HCT116 (cell line): ENCODE measurements around the gene PXK. TPM values are rescaled to one million over a fixed set of nuclear protein-coding genes. Genes with fewer than 3 reads are reported as not detected.

Experiments
- ATAC-seq: fragments of 200-7000 bp; cut with Tn5 transposase; 2 replicates; pipeline ENCODE4 v1.9.1; 2020; ENCODE audit warnings: mild to moderate bottlenecking, moderate library complexity
- BruUV-seq: library from RNA; stranded (reverse); fragments of 400-500 nt; replicated peaks from 2 replicates; lab custom pipeline; 2021; lab: Mats Ljungman, UMichigan
- CTCF ChIA-PET: fragments of 300-600 bp; sonication (Branson Sonifier 250); formaldehyde crosslinking; loops from one replicate; lab custom pipeline; 2021; ENCODE audit warnings: antibody characterized with exemption; lab: Charles Lee
- POLR2A ChIA-PET: fragments of 300-600, 350-600 bp; sonication (Branson Sonifier 250); formaldehyde crosslinking; loops from one replicate; lab custom pipeline; 2021; ENCODE audit warnings: antibody characterized with exemption; lab: Charles Lee
- RAD21 ChIA-PET, 2 experiments: fragments of 300-600 bp; sonication (Branson Sonifier 250); formaldehyde crosslinking; loops; one replicate each; lab custom pipeline; 2023; ENCODE audit warnings: low total read pairs in 2 of 2; ENCODE audit not compliant: uncharacterized antibody in 2 of 2, unreplicated experiment in 2 of 2, low non-redundant PET in 1 of 2; lab: Charles Lee
- DNase-seq: peaks from one replicate; pipeline ENCODE4 v3.0.0-alpha.2; 2010; ENCODE audit warnings: low read depth, low spot score
- H2AFZ ChIP-seq: fragments of 200-600 bp; shearing (Covaris generic), sonication (generic); 2 replicates; pipeline ENCODE4 v1.6.1; 2017; ENCODE audit warnings: low read depth, mixed run types, mixed read lengths, antibody characterized with exemption, low read length; ENCODE audit not compliant: poor library complexity, severe bottlenecking
- H3K27ac ChIP-seq: 2 replicates; pipeline ENCODE4 v1.5.1; 2012; ENCODE audit warnings: low read depth, low read length
- H3K27me3 ChIP-seq: fragments of 200-600 bp; sonication (generic); 2 replicates; pipeline ENCODE4 v1.6.1; 2016; ENCODE audit warnings: mixed run types, low read length, mixed read lengths; ENCODE audit not compliant: insufficient read depth
- H3K36me3 ChIP-seq, 2 experiments: fragments of 200-500 bp in 1 of 2; fragments of 200-600 bp in 1 of 2; sonication (Bioruptor generic) in 1 of 2; sonication (generic) in 1 of 2; 2 replicates each; pipeline versions ENCODE4 v1.5.1 to v1.6.1; 2014 to 2016; ENCODE audit warnings: low read length in 2 of 2, inconsistent platforms in 1 of 2, mixed read lengths in 1 of 2, mixed run types in 1 of 2; ENCODE audit not compliant: insufficient read depth in 2 of 2, control insufficient read depth in 1 of 2
- H3K4me1 ChIP-seq, 2 experiments: fragments of 200-600 bp in 1 of 2; sonication (generic) in 1 of 2; 2 replicates each; pipeline versions ENCODE4 v1.5.1 to v1.6.1; 2012 to 2017; ENCODE audit warnings: low read length in 2 of 2, inconsistent platforms in 1 of 2, mild to moderate bottlenecking in 1 of 2, mixed read lengths in 1 of 2, mixed run types in 1 of 2, moderate library complexity in 1 of 2; ENCODE audit not compliant: insufficient read depth in 2 of 2, control insufficient read depth in 1 of 2
- H3K4me2 ChIP-seq: fragments of 200-600 bp; sonication (generic); 2 replicates; pipeline ENCODE4 v1.6.1; 2017; ENCODE audit warnings: mixed run types, low read length, mixed read lengths
- H3K4me3 ChIP-seq, 2 experiments: fragments of 200-600 bp in 1 of 2; sonication (generic) in 1 of 2; replicated peaks in 1 of 2; 2 replicates each; pipeline ENCODE4 v1.5.1; 2011 to 2016; ENCODE audit warnings: low read length in 2 of 2, control low read depth in 1 of 2, low read depth in 1 of 2, mild to moderate bottlenecking in 1 of 2, mixed read lengths in 1 of 2, mixed run types in 1 of 2
- H3K79me2 ChIP-seq: fragments of 200-600 bp; sonication (generic); 2 replicates; pipeline ENCODE4 v1.6.1; 2017; ENCODE audit warnings: mild to moderate bottlenecking, mixed run types, low read length, moderate library complexity, mixed read lengths; ENCODE audit not compliant: insufficient read depth
- H3K9ac ChIP-seq: fragments of 200-600 bp; sonication (generic); 2 replicates; pipeline ENCODE4 v1.6.1; 2016; ENCODE audit warnings: low read length, mixed read lengths
- H3K9me2 ChIP-seq: fragments of 200-600 bp; sonication (generic), shearing (Covaris generic); 2 replicates; pipeline ENCODE4 v1.6.1; 2017; ENCODE audit warnings: mixed run types, mild to moderate bottlenecking, moderate library complexity; ENCODE audit not compliant: insufficient read depth
- H3K9me3 ChIP-seq, 2 experiments: fragments of 200-500 bp in 1 of 2; fragments of 200-600 bp in 1 of 2; sonication (Bioruptor generic) in 1 of 2; sonication (generic) in 1 of 2; 2 replicates each; pipeline ENCODE4 v1.6.1; 2014 to 2017; ENCODE audit warnings: low read length in 2 of 2, mixed read lengths in 2 of 2, inconsistent platforms in 1 of 2, low read depth in 1 of 2, mild to moderate bottlenecking in 1 of 2, mixed run types in 1 of 2, moderate library complexity in 1 of 2; ENCODE audit not compliant: control insufficient read depth in 1 of 2, insufficient read depth in 1 of 2
- H4K20me1 ChIP-seq: fragments of 200-600 bp; sonication (generic), shearing (Covaris generic); 2 replicates; pipeline ENCODE4 v1.6.1; 2017; ENCODE audit warnings: mixed run types, mild to moderate bottlenecking, moderate library complexity; ENCODE audit not compliant: insufficient read depth
- CEBPB ChIP-seq: IDR thresholded peaks from 2 replicates; pipeline ENCODE4 v1.6.1; 2012; ENCODE audit warnings: low read depth
- EGR1 ChIP-seq: IDR thresholded peaks from 2 replicates; pipeline ENCODE4 v1.6.1; 2012; ENCODE audit warnings: low read depth
- EZH2phosphoT487 ChIP-seq: fragments of 200-600 bp; IDR thresholded peaks from 2 replicates; pipeline ENCODE4 v1.6.1; 2018; ENCODE audit warnings: antibody characterized with exemption, borderline replicate concordance
- POLR2A ChIP-seq: IDR thresholded peaks from 2 replicates; pipeline ENCODE4 v1.7.0; 2011; ENCODE audit warnings: borderline replicate concordance; ENCODE audit not compliant: insufficient read depth, insufficient read length; ENCODE audit errors: extremely low read depth
- RAD21 ChIP-seq: IDR thresholded peaks from 2 replicates; pipeline ENCODE4 v1.6.1; 2012; ENCODE audit warnings: low read depth, mild to moderate bottlenecking
- SP1 ChIP-seq: IDR thresholded peaks from 2 replicates; pipeline ENCODE4 v1.6.1; 2012; ENCODE audit warnings: low read depth
- TCF7L2 ChIP-seq: IDR thresholded peaks from 2 replicates; pipeline ENCODE4 v1.7.0; 2011; ENCODE audit warnings: borderline replicate concordance, inconsistent platforms; ENCODE audit not compliant: insufficient read depth, insufficient read length; ENCODE audit errors: extremely low read depth
- ZFX ChIP-seq: fragments of 450-650 bp; IDR thresholded peaks from 2 replicates; pipeline ENCODE4 v1.6.1; 2017
- intact Hi-C: fragments of 100-400 bp; cut with micrococcal nuclease; formaldehyde crosslinking; loops from 2 replicates; pipeline ENCODE4 v1.10.0; 2022
- total RNA-seq: library from RNA; stranded (reverse); gene quantifications from one replicate; pipeline ENCODE4 v1.2.1, GENCODE V29; 2021; ENCODE audit not compliant: unreplicated experiment
- TF ChIP-seq, protein P1 (sequence below): IDR thresholded peaks from 2 replicates; pipeline ENCODE4 v1.6.1; 2012
- TF ChIP-seq, protein P2 (sequence below): IDR thresholded peaks from 2 replicates; pipeline ENCODE4 v1.6.1; 2011; ENCODE audit warnings: mild to moderate bottlenecking, low read length, moderate library complexity; ENCODE audit not compliant: insufficient replicate concordance; ENCODE audit errors: extremely low read depth

PXK gene
- total RNA-seq, 1 experiment from 2014 or later, result 10.2 TPM

DNA sequence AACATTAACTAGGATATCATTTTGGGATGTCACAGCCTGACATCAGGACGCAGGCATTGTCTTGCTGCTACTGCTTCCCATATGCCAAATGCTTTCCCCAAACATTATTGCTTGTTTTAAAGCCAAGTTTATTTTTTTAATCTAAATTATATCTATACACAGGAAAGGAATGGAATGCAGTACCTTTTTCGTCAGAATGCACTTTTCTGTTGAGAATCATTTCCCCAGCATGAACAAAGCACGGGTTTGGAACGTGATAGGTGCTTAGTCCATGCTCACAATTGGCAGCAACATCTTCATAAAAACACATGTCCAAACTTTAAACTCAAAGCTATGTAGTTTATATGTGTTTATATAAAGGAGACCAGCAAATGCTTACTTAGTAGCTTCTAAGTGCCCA, 26.1 kb downstream of the PXK start:
- RAD21 ChIA-PET, result no interaction called here
- Histone ChIP-seq H3K9me3 (no peaks in the 10 kb centered on the region), H3K4me1 (no peaks in the 10 kb centered on the region), H3K4me3 (no peak overlapping the region), H3K4me2 (no peak overlapping the region), H3K9me2 (no peaks in the 10 kb centered on the region), H2AFZ (no peak overlapping the region), H3K36me3 (no peaks in the 10 kb centered on the region), H3K79me2 (no peaks in the 10 kb centered on the region), H3K27ac (no peak overlapping the region), H3K27me3 (no peaks in the 10 kb centered on the region), H4K20me1 (no peaks in the 10 kb centered on the region), H3K9ac (no peak overlapping the region)
- DNase-seq, result no peak
- POLR2A ChIA-PET, result no interaction called here
- ATAC-seq, result no peak
- intact Hi-C loops, result no loop called here
- CTCF ChIA-PET, result no interaction called here
- no TSS peak for BruUV-seq
- TF ChIP-seq ZFX (no peak), SP1 (no peak), CEBPB (no peak), RAD21 (no peak), POLR2A (no peak), EGR1 (no peak), EZH2phosphoT487 (no peak), TCF7L2 (no peak)
- TF ChIP-seq, protein P1, sequence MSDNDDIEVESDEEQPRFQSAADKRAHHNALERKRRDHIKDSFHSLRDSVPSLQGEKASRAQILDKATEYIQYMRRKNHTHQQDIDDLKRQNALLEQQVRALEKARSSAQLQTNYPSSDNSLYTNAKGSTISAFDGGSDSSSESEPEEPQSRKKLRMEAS, result no peak
- TF ChIP-seq, protein P2, sequence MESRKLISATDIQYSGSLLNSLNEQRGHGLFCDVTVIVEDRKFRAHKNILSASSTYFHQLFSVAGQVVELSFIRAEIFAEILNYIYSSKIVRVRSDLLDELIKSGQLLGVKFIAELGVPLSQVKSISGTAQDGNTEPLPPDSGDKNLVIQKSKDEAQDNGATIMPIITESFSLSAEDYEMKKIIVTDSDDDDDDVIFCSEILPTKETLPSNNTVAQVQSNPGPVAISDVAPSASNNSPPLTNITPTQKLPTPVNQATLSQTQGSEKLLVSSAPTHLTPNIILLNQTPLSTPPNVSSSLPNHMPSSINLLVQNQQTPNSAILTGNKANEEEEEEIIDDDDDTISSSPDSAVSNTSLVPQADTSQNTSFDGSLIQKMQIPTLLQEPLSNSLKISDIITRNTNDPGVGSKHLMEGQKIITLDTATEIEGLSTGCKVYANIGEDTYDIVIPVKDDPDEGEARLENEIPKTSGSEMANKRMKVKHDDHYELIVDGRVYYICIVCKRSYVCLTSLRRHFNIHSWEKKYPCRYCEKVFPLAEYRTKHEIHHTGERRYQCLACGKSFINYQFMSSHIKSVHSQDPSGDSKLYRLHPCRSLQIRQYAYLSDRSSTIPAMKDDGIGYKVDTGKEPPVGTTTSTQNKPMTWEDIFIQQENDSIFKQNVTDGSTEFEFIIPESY, result no peak
